Upper lobe of right lung (tissue), 1 donor: ENCODE measurements around the gene MGAT4C. TPM values are rescaled to one million over a fixed set of nuclear protein-coding genes. Genes with fewer than 3 reads are reported as not detected.

ENCODE experiments used
- ATAC-seq: fragments of 200-7000 bp; cut with Tn5 transposase; one replicate; pipeline ENCODE4 v1.9.1; 2020; ENCODE audit warnings: mild to moderate bottlenecking, moderate library complexity
- DNase-seq: peaks from one replicate; pipeline ENCODE4 v3.0.0-alpha.2; 2020
- H3K27ac ChIP-seq: fragments of 200-600 bp; one replicate; pipeline ENCODE4 v1.8.0; 2022
- H3K27me3 ChIP-seq: fragments of 200-600 bp; one replicate; pipeline ENCODE4 v1.8.0; 2022; ENCODE audit warnings: mild to moderate bottlenecking
- H3K36me3 ChIP-seq: fragments of 200-600 bp; one replicate; pipeline ENCODE4 v1.8.0; 2022
- H3K4me1 ChIP-seq: fragments of 200-600 bp; one replicate; pipeline ENCODE4 v1.8.0; 2022
- H3K4me3 ChIP-seq: fragments of 200-600 bp; one replicate; pipeline ENCODE4 v1.8.0; 2022; ENCODE audit warnings: mild to moderate bottlenecking
- H3K9me3 ChIP-seq: fragments of 200-600 bp; one replicate; pipeline ENCODE4 v1.8.0; 2022
- intact Hi-C: fragments of 100-400 bp; cut with DNase I; formaldehyde crosslinking; loops from one replicate; pipeline ENCODE4 v1.11.0; 2022
- total RNA-seq: library from RNA; stranded (reverse); fragmentation: NEBNext Ultra II Directional; extraction: Animal tissue kit (Norgen Biotek cat#: 25700); gene quantifications from one replicate; pipeline ENCODE4 v1.2.1, GENCODE V29; 2021
- TF ChIP-seq, protein P1 (sequence below): fragments of 200-600 bp; IDR thresholded peaks from one replicate; pipeline ENCODE4 v1.8.0; 2022; ENCODE audit warnings: antibody characterized with exemption
- donor health status: DM: no; HTN: yes; CAD: no; lungs with severe emphysema.

The MGAT4C gene
- total RNA-seq, 1 donor from 2014 or later = 0.67 TPM

DNA sequence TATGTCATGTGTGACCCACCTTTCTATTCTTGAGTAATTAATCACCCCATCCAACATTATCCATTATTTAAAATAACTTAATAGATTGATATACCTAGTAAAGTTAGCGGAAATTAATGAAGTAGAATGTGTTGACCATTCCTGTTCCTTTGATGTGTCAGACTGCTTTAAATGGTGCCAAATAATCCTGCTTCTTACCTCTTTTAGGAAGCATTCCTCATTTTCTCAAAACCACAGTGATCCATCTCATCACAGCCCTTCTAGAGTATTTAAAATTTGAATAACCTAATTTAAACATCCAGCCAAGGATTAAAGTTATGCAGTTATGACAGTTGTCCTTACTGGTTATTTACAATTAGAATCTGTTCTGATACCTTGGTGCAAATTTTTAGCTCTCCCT lies 6.9 kb downstream of the MGAT4C start:
- Histone ChIP-seq H3K27ac (no peak overlapping the region), H3K4me3 (no peak overlapping the region), H3K4me1 (no peaks in the 10 kb centered on the region), H3K9me3 (no peaks in the 10 kb centered on the region), H3K27me3 (no peaks in the 10 kb centered on the region), H3K36me3 (no peaks in the 10 kb centered on the region)
- TF ChIP-seq, protein P1, sequence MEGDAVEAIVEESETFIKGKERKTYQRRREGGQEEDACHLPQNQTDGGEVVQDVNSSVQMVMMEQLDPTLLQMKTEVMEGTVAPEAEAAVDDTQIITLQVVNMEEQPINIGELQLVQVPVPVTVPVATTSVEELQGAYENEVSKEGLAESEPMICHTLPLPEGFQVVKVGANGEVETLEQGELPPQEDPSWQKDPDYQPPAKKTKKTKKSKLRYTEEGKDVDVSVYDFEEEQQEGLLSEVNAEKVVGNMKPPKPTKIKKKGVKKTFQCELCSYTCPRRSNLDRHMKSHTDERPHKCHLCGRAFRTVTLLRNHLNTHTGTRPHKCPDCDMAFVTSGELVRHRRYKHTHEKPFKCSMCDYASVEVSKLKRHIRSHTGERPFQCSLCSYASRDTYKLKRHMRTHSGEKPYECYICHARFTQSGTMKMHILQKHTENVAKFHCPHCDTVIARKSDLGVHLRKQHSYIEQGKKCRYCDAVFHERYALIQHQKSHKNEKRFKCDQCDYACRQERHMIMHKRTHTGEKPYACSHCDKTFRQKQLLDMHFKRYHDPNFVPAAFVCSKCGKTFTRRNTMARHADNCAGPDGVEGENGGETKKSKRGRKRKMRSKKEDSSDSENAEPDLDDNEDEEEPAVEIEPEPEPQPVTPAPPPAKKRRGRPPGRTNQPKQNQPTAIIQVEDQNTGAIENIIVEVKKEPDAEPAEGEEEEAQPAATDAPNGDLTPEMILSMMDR = no peak
- no peak for DNase-seq
- no peak for ATAC-seq
- intact Hi-C loops = no loop called here

DNA sequence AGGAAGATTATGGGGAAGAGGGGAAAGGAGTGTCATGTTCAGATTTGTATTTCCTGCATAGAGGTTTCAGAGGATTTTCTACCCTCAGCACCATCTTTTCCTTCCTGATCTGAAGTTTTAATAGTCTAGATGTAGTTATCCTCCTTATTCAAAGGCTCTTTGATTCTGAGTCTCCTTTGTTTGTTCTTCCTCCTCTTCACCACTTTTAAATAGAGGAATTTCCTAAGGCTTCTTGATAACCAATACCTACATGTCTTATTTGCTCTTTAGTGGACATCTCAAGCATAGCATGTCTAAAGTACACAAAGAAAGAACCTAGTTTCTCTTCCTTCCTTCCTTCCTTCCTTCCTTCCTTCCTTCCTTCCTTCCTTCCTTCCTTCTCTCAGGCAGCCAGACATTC lies 8.3 kb downstream of the MGAT4C start:
- DNase-seq (no peak), ATAC-seq (no peak)
- H3K36me3 ChIP-seq = no peaks in the 10 kb centered on the region
- no peak overlapping the region for H3K4me3 ChIP-seq
- intact Hi-C loops = no loop called here
- no peaks in the 10 kb centered on the region for H3K9me3 ChIP-seq
- H3K27ac ChIP-seq = no peak overlapping the region
- TF ChIP-seq, protein P1 = no peak
- H3K4me1 ChIP-seq = no peaks in the 10 kb centered on the region
- no peaks in the 10 kb centered on the region for H3K27me3 ChIP-seq

DNA sequence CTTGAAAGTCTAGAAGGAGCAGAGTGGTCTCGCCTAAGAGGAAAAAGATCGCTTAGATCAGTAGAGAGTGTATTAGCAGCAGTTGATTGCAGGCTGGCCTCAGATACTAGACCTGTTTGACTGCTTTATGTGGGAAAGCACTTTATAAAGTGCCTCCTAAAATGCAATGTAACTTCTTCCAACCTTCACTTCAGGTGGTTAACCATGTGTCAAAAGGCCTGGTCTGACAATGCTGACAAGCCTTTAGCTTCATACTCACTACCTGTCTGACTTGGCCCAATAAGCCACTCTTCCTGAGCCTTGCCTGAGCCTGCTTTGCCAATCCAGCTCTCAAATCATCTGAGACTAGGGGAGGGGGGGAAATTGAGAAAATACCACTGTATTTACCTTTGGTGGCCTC lies 14.6 kb downstream of the MGAT4C start:
- Histone ChIP-seq H3K4me1 (no peaks in the 10 kb centered on the region), H3K27ac (no peak overlapping the region), H3K27me3 (no peaks in the 10 kb centered on the region), H3K36me3 (no peaks in the 10 kb centered on the region), H3K9me3 (no peaks in the 10 kb centered on the region), H3K4me3 (no peak overlapping the region)
- no peak for ATAC-seq
- DNase-seq = no peak
- TF ChIP-seq, protein P1 = no peak
- intact Hi-C loops = no loop called here

DNA sequence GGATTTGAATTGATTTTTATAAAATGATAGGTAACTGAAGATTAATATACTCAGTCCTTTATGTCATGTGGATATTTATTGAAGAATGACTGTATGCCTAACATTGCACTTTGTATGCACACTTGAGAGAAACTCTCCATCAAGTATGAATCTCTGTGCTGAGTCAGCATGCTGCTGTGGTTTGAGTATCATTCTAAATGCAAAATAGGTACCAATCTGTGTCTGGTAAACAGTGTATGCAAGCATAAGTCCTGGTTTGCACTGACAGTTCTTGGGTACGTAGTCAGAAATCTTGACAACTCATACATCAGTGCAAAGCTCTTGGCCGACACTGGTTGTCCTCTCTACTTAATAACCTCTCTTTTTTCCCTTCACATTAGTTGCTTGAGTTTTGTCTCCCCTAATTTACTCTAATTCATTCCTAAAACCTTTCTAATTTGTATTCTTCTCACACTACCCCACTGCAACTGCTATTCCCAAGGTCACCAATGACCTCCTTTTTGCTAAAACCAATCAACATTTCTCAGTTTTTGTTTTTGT lies 21.8 kb downstream of the MGAT4C start:
- intact Hi-C loops = no loop called here
- Histone ChIP-seq H3K9me3 (no peaks in the 10 kb centered on the region), H3K4me3 (no peak overlapping the region), H3K27me3 (no peaks in the 10 kb centered on the region), H3K27ac (no peak overlapping the region), H3K4me1 (no peaks in the 10 kb centered on the region), H3K36me3 (no peaks in the 10 kb centered on the region)
- TF ChIP-seq, protein P1 = no peak
- ATAC-seq (no peak), DNase-seq (no peak)

DNA sequence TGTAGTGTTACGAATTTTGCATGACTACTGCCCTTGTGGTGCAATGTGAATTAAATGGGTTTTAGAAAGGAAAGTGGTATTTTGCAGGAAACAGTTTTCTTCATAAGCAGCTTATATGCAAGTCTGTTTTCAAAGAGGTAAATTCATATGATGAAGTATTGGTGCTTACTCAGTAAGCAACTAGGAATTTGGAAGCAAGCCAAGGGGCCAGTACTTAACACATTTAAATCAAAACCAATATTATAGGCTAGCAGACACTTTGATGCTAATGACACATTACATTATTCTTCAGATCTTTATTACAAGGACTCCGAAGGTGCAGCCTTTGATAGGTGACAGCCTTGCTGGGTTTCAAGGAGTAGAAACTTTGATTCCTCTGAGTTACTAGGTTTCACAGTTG lies 23.1 kb downstream of the MGAT4C start:
- DNase-seq (no peak), ATAC-seq (no peak)
- Histone ChIP-seq H3K4me3 (no peak overlapping the region), H3K36me3 (no peaks in the 10 kb centered on the region), H3K4me1 (no peaks in the 10 kb centered on the region), H3K27me3 (no peaks in the 10 kb centered on the region), H3K27ac (no peak overlapping the region), H3K9me3 (no peaks in the 10 kb centered on the region)
- TF ChIP-seq, protein P1 = no peak
- intact Hi-C loops = no loop called here
